Activated gamma-delta T cell treated with anti-CD3 and anti-CD28 coated beads, Interleukin-2, amount 50 U/mL, for 16 hours (primary cell): Measurements from ENCODE around the gene CLEC4G.
"Not testable (repeated sequence)": the region's sequence is repeated elsewhere in the genome, so short reads cannot be mapped to it uniquely, and the experiment has no call there.

Experiments used
- DNase-seq: peaks from one replicate; pipeline ENCODE4 v3.0.0-alpha.2; 2020; ENCODE audit warnings: low read depth

CLEC4G gene

GRCh38 chr19:7732045-7732444 is at the start of gene CLEC4G:
Gene CLEC4G, minus strand, starts transcription at chr19:7732110. Its CDS starts 8 bp downstream, at chr19:7732102.
- no peak for DNase-seq

GRCh38 chr19:7781157-7781556 is 49.2 kb upstream of the CLEC4G start:
- DNase-seq = no peak

GRCh38 chr19:7779631-7780486 is 47.9 kb upstream of the CLEC4G start:
- DNase-seq = no peak

GRCh38 chr19:7778081-7778480 is 46.2 kb upstream of the CLEC4G start:
- no peak for DNase-seq

- DNase-seq = no peak
Measured at GRCh38 chr19:7775761-7776160, 43.9 kb upstream of the CLEC4G start.

- DNase-seq = no peak
Measured at GRCh38 chr19:7773841-7774240, 41.9 kb upstream of the CLEC4G start.

GRCh38 chr19:7772752-7773291 is 40.9 kb upstream of the CLEC4G start:
- no peak for DNase-seq

- DNase-seq = no peak
Measured at GRCh38 chr19:7771072-7771471, 39.2 kb upstream of the CLEC4G start.

GRCh38 chr19:7769171-7769570 is 37.3 kb upstream of the CLEC4G start:
- DNase-seq = no peak

GRCh38 chr19:7767487-7767886 is 35.6 kb upstream of the CLEC4G start:
- no peak for DNase-seq

- DNase-seq = no peak
Measured at GRCh38 chr19:7766535-7766934, 34.6 kb upstream of the CLEC4G start.

- DNase-seq = not testable (repeated sequence)
Measured at GRCh38 chr19:7765043-7765442, 33.1 kb upstream of the CLEC4G start.

GRCh38 chr19:7764157-7764556 is 32.2 kb upstream of the CLEC4G start:
- not testable (repeated sequence) for DNase-seq

- DNase-seq = no peak
Measured at GRCh38 chr19:7763696-7764095, 31.8 kb upstream of the CLEC4G start.

GRCh38 chr19:7762719-7763293 is 30.9 kb upstream of the CLEC4G start, which contains the start of gene CLEC4M:
Gene CLEC4M, plus strand, starts transcription at chr19:7763243. Its CDS starts 24 bp downstream, at chr19:7763267.
- DNase-seq = no peak

GRCh38 chr19:7759156-7759555 is 27.2 kb upstream of the CLEC4G start:
- DNase-seq = no peak

- DNase-seq = no peak
Measured at GRCh38 chr19:7757358-7757757, 25.4 kb upstream of the CLEC4G start.

GRCh38 chr19:7756258-7756657 is 24.3 kb upstream of the CLEC4G start:
- DNase-seq = no peak

GRCh38 chr19:7751157-7751783 is 19.4 kb upstream of the CLEC4G start:
- DNase-seq = no peak

GRCh38 chr19:7748756-7749155 is 16.8 kb upstream of the CLEC4G start:
- DNase-seq = no peak

GRCh38 chr19:7748171-7748570 is 16.3 kb upstream of the CLEC4G start:
- no peak for DNase-seq
